Lower lobe of right lung (tissue), 2 donors: Measurements from ENCODE around the gene DHRSX. TPM values are rescaled to one million over a fixed set of nuclear protein-coding genes. Genes with fewer than 3 reads are reported as not detected.
A peak's percentile ranks its signal among the peaks of the same experiment; 100 is the strongest.

Source experiments
- ATAC-seq, 2 donors: fragments of 200-7000 bp; cut with Tn5 transposase; one replicate each; pipeline ENCODE4 v1.9.1; 2020 to 2022; ENCODE audit warnings: mild to moderate bottlenecking in 2 of 2, moderate library complexity in 2 of 2
- DNase-seq: peaks from one replicate; pipeline ENCODE4 v3.0.0-alpha.2; 2020
- H3K27ac ChIP-seq: fragments of 200-600 bp; one replicate; pipeline ENCODE4 v1.8.0; 2022
- H3K27me3 ChIP-seq: fragments of 200-600 bp; one replicate; pipeline ENCODE4 v1.8.0; 2022; ENCODE audit warnings: low read depth
- H3K36me3 ChIP-seq: fragments of 200-600 bp; one replicate; pipeline ENCODE4 v1.8.0; 2022; ENCODE audit warnings: mild to moderate bottlenecking
- H3K4me1 ChIP-seq: fragments of 200-600 bp; one replicate; pipeline ENCODE4 v1.8.0; 2022
- H3K4me3 ChIP-seq: fragments of 200-600 bp; one replicate; pipeline ENCODE4 v1.8.0; 2022; ENCODE audit warnings: mild to moderate bottlenecking
- H3K9me3 ChIP-seq: fragments of 200-600 bp; one replicate; pipeline ENCODE4 v1.8.0; 2022
- intact Hi-C: fragments of 100-400 bp; cut with DNase I; formaldehyde crosslinking; loops from one replicate; pipeline ENCODE4 v1.11.0; 2022
- total RNA-seq: library from RNA; stranded (reverse); fragmentation: NEBNext Ultra II Directional; extraction: Animal tissue kit (Norgen Biotek cat#: 25700); gene quantifications from one replicate; pipeline ENCODE4 v1.2.1, GENCODE V29; 2021
- TF ChIP-seq, protein P1 (sequence below): fragments of 200-600 bp; IDR thresholded peaks from one replicate; pipeline ENCODE4 v1.8.0; 2022; ENCODE audit warnings: antibody characterized with exemption, mild to moderate bottlenecking
- donor health status: DM: no; HTN: yes; CAD: no; lungs with severe emphysema.

Gene DHRSX
- total RNA-seq, 1 donor from 2014 or later: 31.9 TPM

DNA sequence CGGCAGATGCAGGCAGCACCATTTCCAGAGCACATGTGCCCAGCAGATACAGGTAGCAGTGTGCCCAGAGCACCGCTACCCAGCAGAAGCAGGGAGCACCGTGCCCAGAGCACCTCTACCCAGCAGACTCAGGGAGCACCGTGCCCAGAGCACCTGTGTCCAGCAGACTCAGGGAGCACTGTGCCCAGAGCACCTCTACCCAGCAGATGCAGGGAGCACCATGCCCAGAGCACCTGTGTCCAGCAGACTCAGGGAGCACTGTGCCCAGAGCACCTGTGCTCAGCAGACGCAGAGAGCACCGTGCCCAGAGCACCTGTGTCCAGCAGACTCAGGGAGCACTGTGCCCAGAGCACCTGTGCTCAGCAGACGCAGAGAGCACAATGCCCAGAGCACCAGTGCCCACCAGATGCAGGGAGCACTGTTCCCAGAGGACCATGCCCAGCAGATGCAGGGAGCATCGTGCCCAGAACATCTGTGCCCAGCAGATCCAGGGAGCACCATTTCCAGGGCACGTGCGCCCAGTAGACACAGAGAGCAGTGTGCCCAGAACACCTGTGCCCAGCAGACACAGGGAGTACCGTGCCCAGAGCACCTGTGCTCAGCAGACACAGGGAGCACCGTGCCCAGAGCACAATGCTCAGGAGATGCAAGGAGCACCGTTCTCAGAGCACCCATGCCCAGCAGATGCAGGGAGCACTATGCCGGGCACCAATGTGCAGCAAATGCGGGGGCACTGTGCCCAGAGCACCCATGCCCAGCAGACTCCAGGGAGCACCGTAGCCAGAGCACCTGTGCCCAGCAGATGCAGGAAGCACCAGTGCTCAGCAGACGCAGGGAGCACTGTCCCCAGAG, 236.4 kb downstream of the DHRSX start:
- Histone ChIP-seq H3K9me3 (no peaks in the 10 kb centered on the region), H3K27ac (no peak overlapping the region), H3K27me3 (no peaks in the 10 kb centered on the region), H3K4me3 (no peak overlapping the region), H3K36me3 (peaks cover 14% of the 10 kb centered on the region), H3K4me1 (no peaks in the 10 kb centered on the region)
- TF ChIP-seq, protein P1, sequence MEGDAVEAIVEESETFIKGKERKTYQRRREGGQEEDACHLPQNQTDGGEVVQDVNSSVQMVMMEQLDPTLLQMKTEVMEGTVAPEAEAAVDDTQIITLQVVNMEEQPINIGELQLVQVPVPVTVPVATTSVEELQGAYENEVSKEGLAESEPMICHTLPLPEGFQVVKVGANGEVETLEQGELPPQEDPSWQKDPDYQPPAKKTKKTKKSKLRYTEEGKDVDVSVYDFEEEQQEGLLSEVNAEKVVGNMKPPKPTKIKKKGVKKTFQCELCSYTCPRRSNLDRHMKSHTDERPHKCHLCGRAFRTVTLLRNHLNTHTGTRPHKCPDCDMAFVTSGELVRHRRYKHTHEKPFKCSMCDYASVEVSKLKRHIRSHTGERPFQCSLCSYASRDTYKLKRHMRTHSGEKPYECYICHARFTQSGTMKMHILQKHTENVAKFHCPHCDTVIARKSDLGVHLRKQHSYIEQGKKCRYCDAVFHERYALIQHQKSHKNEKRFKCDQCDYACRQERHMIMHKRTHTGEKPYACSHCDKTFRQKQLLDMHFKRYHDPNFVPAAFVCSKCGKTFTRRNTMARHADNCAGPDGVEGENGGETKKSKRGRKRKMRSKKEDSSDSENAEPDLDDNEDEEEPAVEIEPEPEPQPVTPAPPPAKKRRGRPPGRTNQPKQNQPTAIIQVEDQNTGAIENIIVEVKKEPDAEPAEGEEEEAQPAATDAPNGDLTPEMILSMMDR: no peak
- intact Hi-C loops: no loop called here
- ATAC-seq: no peak
- DNase-seq: no peak

DNA sequence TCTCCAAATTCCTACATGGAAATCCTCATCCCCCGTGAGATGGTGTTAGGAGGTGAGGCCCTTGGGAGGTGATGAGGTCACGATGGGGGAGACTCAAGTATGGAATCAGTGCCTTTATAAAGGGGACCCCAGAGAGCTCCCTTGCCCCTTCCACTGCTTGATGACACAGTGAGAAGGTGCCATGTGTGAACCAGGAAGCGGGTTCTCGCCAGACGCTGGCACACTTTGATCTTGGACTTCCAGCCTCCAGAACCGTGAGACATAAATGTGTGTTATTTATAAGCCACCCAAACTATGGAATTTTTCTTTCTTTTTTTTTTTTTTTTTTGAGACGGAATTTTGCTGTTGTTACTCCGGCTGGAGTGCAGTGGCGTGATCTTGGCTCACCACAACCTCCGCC, 237.6 kb downstream of the DHRSX start:
- no peaks in the 10 kb centered on the region for H3K4me1 ChIP-seq
- peaks cover 14% of the 10 kb centered on the region for H3K36me3 ChIP-seq
- intact Hi-C loops: no loop called here
- no peak for ATAC-seq
- DNase-seq: no peak
- TF ChIP-seq, protein P1: no peak
- no peak overlapping the region for H3K27ac ChIP-seq
- H3K27me3 ChIP-seq: no peaks in the 10 kb centered on the region
- no peaks in the 10 kb centered on the region for H3K9me3 ChIP-seq
- no peak overlapping the region for H3K4me3 ChIP-seq

DNA sequence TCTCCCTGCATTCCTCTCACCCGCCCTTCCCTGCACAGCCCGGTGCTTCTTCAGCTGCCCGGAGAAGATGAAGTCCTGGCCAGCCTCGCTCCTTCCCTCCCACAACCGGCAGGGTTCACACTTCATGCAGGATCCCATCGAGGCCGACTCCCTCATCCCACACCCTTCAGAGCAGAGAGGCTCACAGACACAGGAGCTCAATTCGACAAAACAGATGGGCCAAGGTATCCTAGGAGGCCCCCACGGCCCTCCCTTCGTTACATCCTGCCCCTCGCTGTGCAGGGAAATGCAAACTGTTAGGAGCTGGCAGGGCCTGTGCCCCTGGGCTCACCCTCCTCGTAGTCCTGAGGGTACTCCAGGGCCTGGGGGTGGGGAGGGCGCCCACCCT, 238.1 kb downstream of the DHRSX start:
- peak in 1 of 2 donors; percentile 44 for ATAC-seq
- Histone ChIP-seq H3K9me3 (no peaks in the 10 kb centered on the region), H3K27me3 (no peaks in the 10 kb centered on the region), H3K4me3 (no peak overlapping the region), H3K36me3 (peaks cover 14% of the 10 kb centered on the region), H3K27ac (no peak overlapping the region), H3K4me1 (no peaks in the 10 kb centered on the region)
- TF ChIP-seq, protein P1: no peak
- no peak for DNase-seq
- intact Hi-C loops: no loop called here

DNA sequence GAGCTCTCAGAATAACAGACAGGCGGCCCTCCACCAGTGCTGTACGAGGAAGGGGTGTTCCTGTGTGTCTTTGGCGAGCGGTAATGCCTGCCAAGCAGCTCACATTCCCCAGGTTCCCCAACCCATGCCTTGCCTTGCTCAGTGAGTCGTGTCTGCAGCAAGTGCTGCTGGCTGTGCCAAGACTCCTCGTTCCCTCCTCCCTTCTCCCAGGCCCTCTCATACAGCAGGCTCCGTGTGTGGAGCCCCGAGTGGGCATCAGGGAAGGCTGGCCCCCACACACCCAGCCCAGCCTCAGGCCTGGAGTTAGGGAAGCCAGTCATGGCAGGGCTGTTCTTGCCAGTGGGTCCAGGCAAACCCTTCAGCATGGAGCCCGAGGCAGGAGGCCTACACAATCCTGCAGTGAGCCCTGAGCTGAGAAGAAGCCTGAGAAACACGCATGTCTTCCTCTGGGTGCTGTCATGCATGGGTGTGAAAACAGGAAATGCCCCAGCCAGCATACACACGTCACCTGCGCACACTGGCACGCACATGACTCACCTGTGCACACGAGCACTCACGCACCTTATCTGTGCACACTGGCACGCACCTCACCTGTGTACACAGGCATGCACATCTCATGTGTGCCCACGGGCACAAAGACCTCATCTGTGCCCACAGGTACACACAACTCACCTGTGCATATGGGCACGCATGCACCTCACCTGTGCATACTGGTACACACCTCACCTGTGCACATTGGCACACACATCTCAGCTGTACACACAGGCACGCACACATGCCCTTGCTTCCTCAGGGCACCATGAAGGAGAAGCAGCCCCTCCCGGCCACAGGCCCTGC, 238.7 kb downstream of the DHRSX start:
- DNase-seq (no peak), ATAC-seq (peak in 1 of 2 donors; percentile 37)
- peaks cover 14% of the 10 kb centered on the region for H3K36me3 ChIP-seq
- TF ChIP-seq, protein P1: no peak
- H3K27me3 ChIP-seq: no peaks in the 10 kb centered on the region
- no peaks in the 10 kb centered on the region for H3K9me3 ChIP-seq
- H3K4me3 ChIP-seq: no peak overlapping the region
- intact Hi-C loops: no loop called here
- H3K27ac ChIP-seq: no peak overlapping the region
- no peaks in the 10 kb centered on the region for H3K4me1 ChIP-seq

DNA sequence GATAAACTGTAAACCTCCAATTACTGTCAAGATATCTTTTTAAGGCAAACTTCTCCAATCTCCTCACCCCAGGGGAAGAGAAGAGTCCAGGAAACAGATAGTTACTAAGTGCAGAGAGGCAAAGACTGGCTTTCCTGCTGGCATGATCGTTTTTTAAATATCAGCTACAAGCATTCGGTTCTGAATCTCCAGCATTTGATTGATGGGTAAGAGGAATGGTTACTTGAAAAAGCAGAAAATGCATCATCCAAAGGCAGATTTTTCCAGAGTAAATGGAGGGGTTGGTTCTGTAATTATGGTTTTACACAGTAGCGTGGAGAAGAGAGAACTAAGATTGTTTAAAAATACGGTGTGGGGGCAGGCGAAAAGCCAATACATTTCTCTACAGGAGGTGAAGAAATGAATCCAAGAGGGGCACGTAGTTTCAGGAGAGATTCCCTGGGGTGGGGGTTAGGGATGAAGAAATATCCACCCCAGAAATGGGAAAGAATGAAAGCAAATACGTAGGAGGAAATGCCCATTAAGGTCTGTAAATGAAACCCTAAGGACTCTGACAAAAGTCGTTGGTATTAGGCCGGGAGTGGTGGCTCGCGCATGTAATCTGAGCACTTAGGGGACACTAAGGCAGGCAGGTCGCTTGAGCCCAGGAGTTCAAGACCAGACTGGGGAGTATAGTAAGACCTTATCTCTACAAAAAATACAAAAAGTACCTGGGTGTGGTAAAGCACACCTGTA, 248.3 kb downstream of the DHRSX start:
- H3K9me3 ChIP-seq: peaks cover 6% of the 10 kb centered on the region
- intact Hi-C loops: no loop called here
- TF ChIP-seq, protein P1: no peak
- no peak overlapping the region for H3K4me3 ChIP-seq
- no peak overlapping the region for H3K27ac ChIP-seq
- DNase-seq: no peak
- no peaks in the 10 kb centered on the region for H3K36me3 ChIP-seq
- no peak for ATAC-seq
- no peaks in the 10 kb centered on the region for H3K4me1 ChIP-seq
- H3K27me3 ChIP-seq: no peaks in the 10 kb centered on the region
